ENCODE data around the gene ZNF266. TPM values are rescaled to one million over a fixed set of nuclear protein-coding genes. Genes with fewer than 3 reads are reported as not detected.

The ZNF266 gene
- total RNA-seq: 15.3 TPM
- polyA plus RNA-seq (ENCODE audit: insufficient read depth in 1 of 8, insufficient read length in 8 of 8, low replicate concordance in 1 of 8): 10 to 100 TPM; 10.6 to 30.7 (median 21.1) TPM
- long read RNA-seq, donor 1: 0 reads
- long read RNA-seq, donor 2: 0 reads
- long read RNA-seq, donor 3, partial matches to known transcripts: 0 of 1 reads
- long read RNA-seq, donor 3, other reads (novel, unspliced or antisense): 0 of 1 reads
- long read RNA-seq, donor 4: 0 reads
- long read RNA-seq, donor 5, partial matches to known transcripts: 0 of 2 reads
- long read RNA-seq, donor 5, other reads (novel, unspliced or antisense): 0 of 2 reads
- long read RNA-seq, donor 6, partial matches to known transcripts: 0 of 1 reads
- long read RNA-seq, donor 6, other reads (novel, unspliced or antisense): 0 of 1 reads
- long read RNA-seq, donor 7, partial matches to known transcripts: 0 of 2 reads
- long read RNA-seq, donor 7, other reads (novel, unspliced or antisense): 0 of 2 reads
- long read RNA-seq, donor 8, partial matches to known transcripts: 0 of 1 reads
- long read RNA-seq, donor 8, other reads (novel, unspliced or antisense): 0 of 1 reads
- long read RNA-seq, donor 9: 0 reads
- long read RNA-seq, donor 10: 0 reads
- long read RNA-seq, donor 11, partial matches to known transcripts: 0 of 1 reads
- long read RNA-seq, donor 11, other reads (novel, unspliced or antisense): 0 of 1 reads

- peaks cover 29% of the 10 kb centered on the region for H3K36me3 ChIP-seq (ENCODE audit: control insufficient read depth, insufficient read depth, low read length)
- 4% methylated on average over 39 of the region's 56 CpGs for WGBS (ENCODE audit: insufficient coverage)
- H3K27me3 ChIP-seq (ENCODE audit: control insufficient read depth, insufficient read depth, low read length): no peaks in the 10 kb centered on the region
- H3K4me3 ChIP-seq (ENCODE audit: low read length): peak within 1 kb of the TSS; percentile 77
- DNase-seq: peak; percentile 96
- H3K27ac ChIP-seq (ENCODE audit: low read length): peak within 1 kb of the TSS; percentile 94
- H3K9me3 ChIP-seq (replicated peaks; ENCODE audit: control insufficient read depth, low read depth, low read length): peaks cover 11% of the 10 kb centered on the region
- H3K4me1 ChIP-seq (ENCODE audit: control insufficient read depth, insufficient read depth, low read length): peaks cover 3% of the 10 kb centered on the region
Measured at GRCh38 chr19:9435279-9436268, at the start of gene ZNF266. ZNF266 (minus strand) TSS chr19:9435573; CDS start chr19:9420089, 15,484 bp downstream.

GRCh38 chr19:9485140-9485539 is 49.8 kb upstream of the ZNF266 start:
- H3K9me3 ChIP-seq (replicated peaks; ENCODE audit: control insufficient read depth, low read depth, low read length): peaks cover 22% of the 10 kb centered on the region
- no peaks in the 10 kb centered on the region for H3K4me1 ChIP-seq (ENCODE audit: control insufficient read depth, insufficient read depth, low read length)
- H3K27ac ChIP-seq (ENCODE audit: low read length): no peak overlapping the region
- no peak for DNase-seq
- no peak overlapping the region for H3K4me3 ChIP-seq (ENCODE audit: low read length)
- WGBS (ENCODE audit: insufficient coverage): no CpG with 5 or more reads among the region's 2 CpGs
- H3K27me3 ChIP-seq (ENCODE audit: control insufficient read depth, insufficient read depth, low read length): no peaks in the 10 kb centered on the region
- H3K36me3 ChIP-seq (ENCODE audit: control insufficient read depth, insufficient read depth, low read length): no peaks in the 10 kb centered on the region

GRCh38 chr19:9474975-9475374 is 39.6 kb upstream of the ZNF266 start:
- no peak for DNase-seq
- H3K27me3 ChIP-seq (ENCODE audit: control insufficient read depth, insufficient read depth, low read length): no peaks in the 10 kb centered on the region
- peaks cover 6% of the 10 kb centered on the region for H3K9me3 ChIP-seq (replicated peaks; ENCODE audit: control insufficient read depth, low read depth, low read length)
- H3K4me1 ChIP-seq (ENCODE audit: control insufficient read depth, insufficient read depth, low read length): no peaks in the 10 kb centered on the region
- no peak overlapping the region for H3K27ac ChIP-seq (ENCODE audit: low read length)
- no peak overlapping the region for H3K4me3 ChIP-seq (ENCODE audit: low read length)
- H3K36me3 ChIP-seq (ENCODE audit: control insufficient read depth, insufficient read depth, low read length): no peaks in the 10 kb centered on the region

GRCh38 chr19:9467161-9467560 is 31.8 kb upstream of the ZNF266 start:
- H3K4me1 ChIP-seq (ENCODE audit: control insufficient read depth, insufficient read depth, low read length): no peaks in the 10 kb centered on the region
- no peak overlapping the region for H3K27ac ChIP-seq (ENCODE audit: low read length)
- H3K36me3 ChIP-seq (ENCODE audit: control insufficient read depth, insufficient read depth, low read length): no peaks in the 10 kb centered on the region
- DNase-seq: no peak
- WGBS (ENCODE audit: insufficient coverage): no CpG with 5 or more reads among the region's 7 CpGs
- H3K4me3 ChIP-seq (ENCODE audit: low read length): no peak overlapping the region
- peaks cover 34% of the 10 kb centered on the region for H3K9me3 ChIP-seq (replicated peaks; ENCODE audit: control insufficient read depth, low read depth, low read length)
- no peaks in the 10 kb centered on the region for H3K27me3 ChIP-seq (ENCODE audit: control insufficient read depth, insufficient read depth, low read length)

GRCh38 chr19:9461938-9462337 is 26.6 kb upstream of the ZNF266 start:
- DNase-seq: no peak
- Histone ChIP-seq H3K4me3 (ENCODE audit: low read length) (no peak overlapping the region), H3K27me3 (ENCODE audit: control insufficient read depth, insufficient read depth, low read length) (no peaks in the 10 kb centered on the region), H3K9me3 (replicated peaks; ENCODE audit: control insufficient read depth, low read depth, low read length) (peaks cover 47% of the 10 kb centered on the region), H3K36me3 (ENCODE audit: control insufficient read depth, insufficient read depth, low read length) (no peaks in the 10 kb centered on the region), H3K4me1 (ENCODE audit: control insufficient read depth, insufficient read depth, low read length) (no peaks in the 10 kb centered on the region), H3K27ac (ENCODE audit: low read length) (no peak overlapping the region)
- 91% methylated on average over 4 of the region's 4 CpGs for WGBS (ENCODE audit: insufficient coverage)

DNA sequence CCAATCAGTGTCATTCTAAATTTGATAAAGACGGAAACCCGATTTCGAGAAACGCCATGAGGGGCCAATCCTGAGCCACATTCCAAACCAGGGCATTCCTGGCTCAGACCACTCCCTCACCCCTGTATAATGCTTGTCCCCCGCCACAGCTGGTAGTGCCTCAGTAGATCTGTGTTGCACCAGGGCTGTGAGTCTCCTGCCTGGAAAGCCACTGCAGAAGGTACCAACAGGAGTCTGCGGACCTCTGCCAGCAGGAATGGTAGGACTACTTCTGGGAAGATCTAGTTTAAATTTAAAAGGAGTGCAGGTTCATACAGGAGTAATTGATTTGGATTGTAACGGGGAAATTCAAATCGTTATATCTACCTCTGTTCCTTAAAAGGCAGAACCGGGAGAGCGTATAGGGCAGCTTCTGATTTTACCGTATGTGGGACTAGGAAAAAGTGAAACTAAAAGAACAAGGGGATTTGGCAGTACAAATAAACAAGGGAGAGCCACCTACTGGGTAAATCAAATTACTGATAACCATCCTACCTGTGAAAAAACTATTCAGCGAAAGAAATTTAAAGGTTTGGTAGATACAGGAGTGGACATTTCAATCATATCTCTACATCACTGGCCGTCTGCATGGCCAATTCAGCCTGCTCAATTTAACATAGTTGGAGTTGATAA is 20.8 kb upstream of the ZNF266 start:
- no peaks in the 10 kb centered on the region for H3K27me3 ChIP-seq (ENCODE audit: control insufficient read depth, insufficient read depth, low read length)
- no peak overlapping the region for H3K4me3 ChIP-seq (ENCODE audit: low read length)
- H3K36me3 ChIP-seq (ENCODE audit: control insufficient read depth, insufficient read depth, low read length): no peaks in the 10 kb centered on the region
- H3K9me3 ChIP-seq (replicated peaks; ENCODE audit: control insufficient read depth, low read depth, low read length): peaks cover 63% of the 10 kb centered on the region
- 89% methylated on average over 6 of the region's 13 CpGs for WGBS (ENCODE audit: insufficient coverage)
- H3K4me1 ChIP-seq (ENCODE audit: control insufficient read depth, insufficient read depth, low read length): no peaks in the 10 kb centered on the region
- no peak for DNase-seq
- no peak overlapping the region for H3K27ac ChIP-seq (ENCODE audit: low read length)

- Histone ChIP-seq H3K9me3 (replicated peaks; ENCODE audit: control insufficient read depth, low read depth, low read length) (peaks cover 68% of the 10 kb centered on the region), H3K4me3 (ENCODE audit: low read length) (no peak overlapping the region), H3K27me3 (ENCODE audit: control insufficient read depth, insufficient read depth, low read length) (no peaks in the 10 kb centered on the region), H3K4me1 (ENCODE audit: control insufficient read depth, insufficient read depth, low read length) (no peaks in the 10 kb centered on the region), H3K36me3 (ENCODE audit: control insufficient read depth, insufficient read depth, low read length) (no peaks in the 10 kb centered on the region), H3K27ac (ENCODE audit: low read length) (no peak overlapping the region)
- 79% methylated on average over 2 of the region's 4 CpGs for WGBS (ENCODE audit: insufficient coverage)
- DNase-seq: no peak
Measured at GRCh38 chr19:9453953-9454352, 18.6 kb upstream of the ZNF266 start.

GRCh38 chr19:9445037-9445436 is 9.7 kb upstream of the ZNF266 start:
- Histone ChIP-seq H3K4me3 (ENCODE audit: low read length) (no peak overlapping the region), H3K27ac (ENCODE audit: low read length) (no peak overlapping the region), H3K36me3 (ENCODE audit: control insufficient read depth, insufficient read depth, low read length) (peaks cover 6% of the 10 kb centered on the region), H3K4me1 (ENCODE audit: control insufficient read depth, insufficient read depth, low read length) (no peaks in the 10 kb centered on the region), H3K27me3 (ENCODE audit: control insufficient read depth, insufficient read depth, low read length) (no peaks in the 10 kb centered on the region), H3K9me3 (replicated peaks; ENCODE audit: control insufficient read depth, low read depth, low read length) (peaks cover 68% of the 10 kb centered on the region)
- no peak for DNase-seq
- WGBS (ENCODE audit: insufficient coverage): no CpG with 5 or more reads among the region's 1 CpG

DNA sequence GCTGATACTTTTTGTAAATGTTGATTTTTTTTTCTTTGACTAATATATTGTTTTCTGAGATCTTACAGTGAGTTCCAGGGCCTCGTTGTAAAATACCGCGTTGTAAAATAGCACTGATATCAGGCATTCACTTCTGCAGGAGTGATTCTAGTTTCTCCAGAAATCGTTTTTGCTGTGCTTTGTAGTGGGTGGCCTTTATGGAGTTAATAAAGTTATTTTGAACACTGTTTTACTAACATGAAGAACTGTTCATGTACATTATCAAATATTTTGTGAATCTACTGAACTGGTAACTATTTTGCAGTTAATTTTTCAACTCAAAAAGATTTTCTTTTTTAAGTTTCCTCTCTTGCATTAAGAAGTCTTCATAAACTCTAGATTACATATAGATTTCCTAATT is 985 bp upstream of the ZNF266 start:
- Histone ChIP-seq H3K4me1 (ENCODE audit: control insufficient read depth, insufficient read depth, low read length) (peaks cover 3% of the 10 kb centered on the region), H3K9me3 (replicated peaks; ENCODE audit: control insufficient read depth, low read depth, low read length) (peaks cover 14% of the 10 kb centered on the region), H3K27ac (ENCODE audit: low read length) (no peak overlapping the region), H3K27me3 (ENCODE audit: control insufficient read depth, insufficient read depth, low read length) (no peaks in the 10 kb centered on the region), H3K4me3 (ENCODE audit: low read length) (no peak overlapping the region), H3K36me3 (ENCODE audit: control insufficient read depth, insufficient read depth, low read length) (peaks cover 23% of the 10 kb centered on the region)
- DNase-seq: no peak
- no CpG with 5 or more reads among the region's 4 CpGs for WGBS (ENCODE audit: insufficient coverage)
